Panc1 (cell line): ENCODE measurements around the gene METTL5. TPM values are rescaled to one million over a fixed set of nuclear protein-coding genes. Genes with fewer than 3 reads are reported as not detected.

Experiments used
- ATAC-seq: fragments of 200-7000 bp; cut with Tn5 transposase; 2 replicates; pipeline ENCODE4 v1.9.1; 2020; ENCODE audit warnings: mild to moderate bottlenecking, moderate library complexity
- BruUV-seq: library from RNA; stranded (reverse); fragments of 400-500 nt; replicated peaks from 2 replicates; lab custom pipeline; 2021; lab: Mats Ljungman, UMichigan
- CTCF ChIA-PET: fragments of 300-600 bp; sonication (Branson Sonifier 250); formaldehyde crosslinking; loops from one replicate; lab custom pipeline; 2022; ENCODE audit warnings: antibody characterized with exemption; lab: Charles Lee
- POLR2A ChIA-PET: fragments of 300-600 bp; sonication (Branson Sonifier 250); formaldehyde crosslinking; loops from one replicate; lab custom pipeline; 2022; ENCODE audit warnings: antibody characterized with exemption; lab: Charles Lee
- DNase-seq: peaks from one replicate; pipeline ENCODE4 v3.0.0-alpha.2; 2010; ENCODE audit warnings: low read depth, low spot score
- H3K27ac ChIP-seq: 2 replicates; pipeline ENCODE4 v1.5.1; 2011; ENCODE audit warnings: mild to moderate bottlenecking, low read length, inconsistent platforms
- H3K27me3 ChIP-seq: fragments of 200-500 bp; sonication (Bioruptor generic); 2 replicates; pipeline ENCODE4 v1.6.0; 2014; ENCODE audit warnings: low read length, inconsistent platforms; ENCODE audit not compliant: control insufficient read depth, insufficient read depth
- H3K36me3 ChIP-seq: fragments of 200-500 bp; sonication (Bioruptor generic); 2 replicates; pipeline ENCODE4 v1.5.1; 2014; ENCODE audit warnings: inconsistent platforms, mild to moderate bottlenecking, low read length, moderate library complexity; ENCODE audit not compliant: control insufficient read depth, insufficient read depth
- H3K4me1 ChIP-seq: 2 replicates; pipeline ENCODE4 v1.5.1; 2011; ENCODE audit warnings: inconsistent platforms, mild to moderate bottlenecking, low read length, moderate library complexity; ENCODE audit not compliant: control insufficient read depth, insufficient read depth
- H3K4me3 ChIP-seq, 2 experiments: 2 replicates each; pipeline ENCODE4 v1.5.1; 2011 to 2012; ENCODE audit warnings: low read depth in 2 of 2, low read length in 2 of 2, mild to moderate bottlenecking in 2 of 2, inconsistent platforms in 1 of 2, moderate library complexity in 1 of 2
- H3K9me3 ChIP-seq: fragments of 200-500 bp; sonication (Bioruptor generic); 2 replicates; pipeline ENCODE4 v1.5.1; 2014; ENCODE audit warnings: low read depth, mild to moderate bottlenecking, inconsistent platforms, low read length, moderate library complexity; ENCODE audit not compliant: control insufficient read depth, insufficient read depth
- POLR2AphosphoS5 ChIP-seq: IDR thresholded peaks from 2 replicates; pipeline ENCODE4 v1.6.1; 2012; ENCODE audit warnings: mild to moderate bottlenecking, low read depth, low read length, moderate library complexity
- SIN3A ChIP-seq: IDR thresholded peaks from 2 replicates; pipeline ENCODE4 v1.6.1; 2012; ENCODE audit warnings: low read depth, mild to moderate bottlenecking, low read length, moderate library complexity, borderline replicate concordance; ENCODE audit not compliant: insufficient read depth
- TCF7L2 ChIP-seq: IDR thresholded peaks from 2 replicates; pipeline ENCODE4 v1.6.1; 2011; ENCODE audit warnings: mild to moderate bottlenecking, low read depth, low read length, inconsistent platforms
- in situ Hi-C: cut with HindIII; loops from 2 replicates; pipeline ENCODE4 v1.10.0; 2016; ENCODE audit warnings: low sequenced_read_pairs, low pct_unique_long_range_greater_than_20kb
- intact Hi-C: fragments of 100-400 bp; cut with micrococcal nuclease; formaldehyde crosslinking; loops from one replicate; pipeline ENCODE4 v1.10.0; 2022; ENCODE audit not compliant: unreplicated experiment
- total RNA-seq: library from RNA; stranded (reverse); gene quantifications from one replicate; pipeline ENCODE4 v1.2.1, GENCODE V29; 2021; ENCODE audit not compliant: unreplicated experiment
- TF ChIP-seq, protein P1 (sequence below), 2 experiments: IDR thresholded peaks; 2 replicates each; pipeline ENCODE4 v1.6.1; 2011 to 2012; ENCODE audit warnings: low read depth in 2 of 2, control low read depth in 1 of 2, low read length in 1 of 2, mild to moderate bottlenecking in 1 of 2, moderate library complexity in 1 of 2; ENCODE audit not compliant: insufficient read depth in 1 of 2
- TF ChIP-seq, protein P2 (sequence below): fragments of 450-650 bp; IDR thresholded peaks from 2 replicates; pipeline ENCODE4 v1.5.1; 2017; ENCODE audit warnings: mild to moderate bottlenecking

The METTL5 gene
- total RNA-seq, 1 experiment from 2014 or later = 81.4 TPM

DNA sequence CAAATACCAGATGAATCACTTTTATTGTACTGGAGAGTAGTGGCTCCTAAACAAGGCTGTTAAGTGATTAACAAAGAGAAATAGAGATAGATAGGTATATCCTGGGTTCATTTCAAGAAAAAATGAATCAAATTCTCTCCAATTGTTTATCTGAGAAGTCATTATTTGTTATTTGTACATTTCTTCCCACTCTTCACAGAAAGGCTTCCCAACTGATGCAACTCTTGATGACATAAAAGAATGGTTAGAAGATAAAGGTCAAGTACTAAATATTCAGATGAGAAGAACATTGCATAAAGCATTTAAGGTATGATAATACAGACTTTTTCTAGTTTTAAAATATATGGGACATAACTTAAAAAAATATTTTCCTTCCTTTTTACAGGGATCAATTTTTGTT is 18.1 kb downstream of the METTL5 start:
- POLR2A ChIA-PET = no interaction called here
- Histone ChIP-seq H3K9me3 (no peaks in the 10 kb centered on the region), H3K27me3 (no peaks in the 10 kb centered on the region), H3K4me1 (no peaks in the 10 kb centered on the region), H3K27ac (no peak overlapping the region), H3K4me3 (no peak overlapping the region), H3K36me3 (peaks cover 58% of the 10 kb centered on the region)
- DNase-seq (no peak), ATAC-seq (no peak)
- intact Hi-C loops (no loop called here), in situ Hi-C loops (no loop called here)
- BruUV-seq = no TSS peak
- CTCF ChIA-PET = no interaction called here
- TF ChIP-seq TCF7L2 = no peak
- TF ChIP-seq POLR2AphosphoS5 = no peak
- TF ChIP-seq, protein P1, sequence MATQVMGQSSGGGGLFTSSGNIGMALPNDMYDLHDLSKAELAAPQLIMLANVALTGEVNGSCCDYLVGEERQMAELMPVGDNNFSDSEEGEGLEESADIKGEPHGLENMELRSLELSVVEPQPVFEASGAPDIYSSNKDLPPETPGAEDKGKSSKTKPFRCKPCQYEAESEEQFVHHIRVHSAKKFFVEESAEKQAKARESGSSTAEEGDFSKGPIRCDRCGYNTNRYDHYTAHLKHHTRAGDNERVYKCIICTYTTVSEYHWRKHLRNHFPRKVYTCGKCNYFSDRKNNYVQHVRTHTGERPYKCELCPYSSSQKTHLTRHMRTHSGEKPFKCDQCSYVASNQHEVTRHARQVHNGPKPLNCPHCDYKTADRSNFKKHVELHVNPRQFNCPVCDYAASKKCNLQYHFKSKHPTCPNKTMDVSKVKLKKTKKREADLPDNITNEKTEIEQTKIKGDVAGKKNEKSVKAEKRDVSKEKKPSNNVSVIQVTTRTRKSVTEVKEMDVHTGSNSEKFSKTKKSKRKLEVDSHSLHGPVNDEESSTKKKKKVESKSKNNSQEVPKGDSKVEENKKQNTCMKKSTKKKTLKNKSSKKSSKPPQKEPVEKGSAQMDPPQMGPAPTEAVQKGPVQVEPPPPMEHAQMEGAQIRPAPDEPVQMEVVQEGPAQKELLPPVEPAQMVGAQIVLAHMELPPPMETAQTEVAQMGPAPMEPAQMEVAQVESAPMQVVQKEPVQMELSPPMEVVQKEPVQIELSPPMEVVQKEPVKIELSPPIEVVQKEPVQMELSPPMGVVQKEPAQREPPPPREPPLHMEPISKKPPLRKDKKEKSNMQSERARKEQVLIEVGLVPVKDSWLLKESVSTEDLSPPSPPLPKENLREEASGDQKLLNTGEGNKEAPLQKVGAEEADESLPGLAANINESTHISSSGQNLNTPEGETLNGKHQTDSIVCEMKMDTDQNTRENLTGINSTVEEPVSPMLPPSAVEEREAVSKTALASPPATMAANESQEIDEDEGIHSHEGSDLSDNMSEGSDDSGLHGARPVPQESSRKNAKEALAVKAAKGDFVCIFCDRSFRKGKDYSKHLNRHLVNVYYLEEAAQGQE (IDR thresholded peaks at IDR 0.05; ENCODE audit: insufficient read depth in 1 of 2, low read depth in 2 of 2, low read length in 1 of 2) = no peak
- TF ChIP-seq, protein P2, sequence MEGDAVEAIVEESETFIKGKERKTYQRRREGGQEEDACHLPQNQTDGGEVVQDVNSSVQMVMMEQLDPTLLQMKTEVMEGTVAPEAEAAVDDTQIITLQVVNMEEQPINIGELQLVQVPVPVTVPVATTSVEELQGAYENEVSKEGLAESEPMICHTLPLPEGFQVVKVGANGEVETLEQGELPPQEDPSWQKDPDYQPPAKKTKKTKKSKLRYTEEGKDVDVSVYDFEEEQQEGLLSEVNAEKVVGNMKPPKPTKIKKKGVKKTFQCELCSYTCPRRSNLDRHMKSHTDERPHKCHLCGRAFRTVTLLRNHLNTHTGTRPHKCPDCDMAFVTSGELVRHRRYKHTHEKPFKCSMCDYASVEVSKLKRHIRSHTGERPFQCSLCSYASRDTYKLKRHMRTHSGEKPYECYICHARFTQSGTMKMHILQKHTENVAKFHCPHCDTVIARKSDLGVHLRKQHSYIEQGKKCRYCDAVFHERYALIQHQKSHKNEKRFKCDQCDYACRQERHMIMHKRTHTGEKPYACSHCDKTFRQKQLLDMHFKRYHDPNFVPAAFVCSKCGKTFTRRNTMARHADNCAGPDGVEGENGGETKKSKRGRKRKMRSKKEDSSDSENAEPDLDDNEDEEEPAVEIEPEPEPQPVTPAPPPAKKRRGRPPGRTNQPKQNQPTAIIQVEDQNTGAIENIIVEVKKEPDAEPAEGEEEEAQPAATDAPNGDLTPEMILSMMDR = no peak
- no peak for TF ChIP-seq SIN3A

DNA sequence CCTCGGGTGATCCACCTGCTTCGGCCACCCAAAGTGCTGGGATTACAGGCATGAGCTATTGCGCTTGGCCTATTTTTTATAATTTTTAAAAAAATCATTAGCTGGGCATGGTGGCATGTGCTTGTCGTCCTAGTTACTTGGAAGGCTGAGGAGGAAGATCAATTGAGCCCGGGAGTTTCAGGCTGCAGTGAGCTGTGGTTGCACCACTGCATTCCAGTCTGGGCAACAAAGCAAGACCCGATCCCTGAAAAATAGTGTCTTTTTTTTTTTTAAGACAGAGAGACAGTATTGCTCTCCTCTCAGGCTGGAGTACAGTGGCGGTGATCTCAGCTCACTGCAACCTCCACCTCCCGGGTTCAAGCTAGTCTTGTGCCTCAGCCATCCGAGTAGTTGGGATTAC is 21.2 kb downstream of the METTL5 start:
- ATAC-seq (no peak), DNase-seq (no peak)
- BruUV-seq = no TSS peak
- intact Hi-C loops = no loop called here
- no peak overlapping the region for H3K4me3 ChIP-seq
- ChIA-PET CTCF (no interaction called here), POLR2A (no interaction called here)
- peaks cover 54% of the 10 kb centered on the region for H3K36me3 ChIP-seq
- H3K9me3 ChIP-seq = no peaks in the 10 kb centered on the region
- no peak overlapping the region for H3K27ac ChIP-seq
- peaks cover 4% of the 10 kb centered on the region; the same call in 1 of the 2 replicates for H3K4me1 ChIP-seq
- in situ Hi-C loops = no loop called here
- no peak for TF ChIP-seq SIN3A
- TF ChIP-seq POLR2AphosphoS5 = no peak
- TF ChIP-seq, protein P1 (IDR thresholded peaks at IDR 0.05; ENCODE audit: insufficient read depth in 1 of 2, low read depth in 2 of 2, low read length in 1 of 2) = no peak
- no peak for TF ChIP-seq TCF7L2
- TF ChIP-seq, protein P2 = no peak
- H3K27me3 ChIP-seq = no peaks in the 10 kb centered on the region
